Liver (tissue), 3 donors: ENCODE results near the gene ZYX.

Experiments used
- FOXA1 ChIP-seq: IDR thresholded peaks from 2 replicates; pipeline ENCODE4 v1.6.1; 2016; ENCODE audit warnings: antibody characterized with exemption
- HNF4A ChIP-seq, 2 donors: conservative IDR thresholded peaks; 2 replicates each; pipeline ENCODE4 v1.6.1; 2016; ENCODE audit warnings: antibody characterized with exemption in 2 of 2, mild to moderate bottlenecking in 2 of 2
- TF ChIP-seq, protein P1 (sequence below): fragments of 150-350 bp; IDR thresholded peaks from 2 replicates; pipeline ENCODE4 v1.5.1; 2017; ENCODE audit warnings: improper control_type of control experiment, low read depth, low read length; ENCODE audit not compliant: missing input control
- TF ChIP-seq, protein P2 (sequence below): IDR thresholded peaks from 2 replicates; pipeline ENCODE4 v1.6.1; 2016; ENCODE audit warnings: antibody characterized with exemption
- donor health status: healthy.
- donor health status: healthy.

DNA sequence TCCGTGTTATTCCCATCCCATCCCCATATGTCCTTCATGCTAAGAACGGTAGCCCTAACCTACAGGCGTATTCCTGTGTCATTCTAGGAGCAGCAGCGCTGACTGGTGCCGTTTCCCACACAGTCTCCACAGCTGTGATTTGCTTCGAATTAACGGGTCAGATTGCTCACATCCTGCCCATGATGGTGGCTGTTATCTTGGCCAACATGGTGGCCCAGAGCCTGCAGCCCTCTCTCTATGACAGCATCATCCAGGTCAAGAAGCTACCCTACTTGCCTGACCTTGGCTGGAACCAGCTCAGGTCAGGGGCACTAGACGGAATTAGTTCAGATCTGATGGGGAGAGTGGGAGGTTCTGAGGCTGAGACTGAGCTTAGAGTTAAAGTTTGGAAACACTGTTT is 39.3 kb upstream of the ZYX start:
- TF ChIP-seq, protein P1, sequence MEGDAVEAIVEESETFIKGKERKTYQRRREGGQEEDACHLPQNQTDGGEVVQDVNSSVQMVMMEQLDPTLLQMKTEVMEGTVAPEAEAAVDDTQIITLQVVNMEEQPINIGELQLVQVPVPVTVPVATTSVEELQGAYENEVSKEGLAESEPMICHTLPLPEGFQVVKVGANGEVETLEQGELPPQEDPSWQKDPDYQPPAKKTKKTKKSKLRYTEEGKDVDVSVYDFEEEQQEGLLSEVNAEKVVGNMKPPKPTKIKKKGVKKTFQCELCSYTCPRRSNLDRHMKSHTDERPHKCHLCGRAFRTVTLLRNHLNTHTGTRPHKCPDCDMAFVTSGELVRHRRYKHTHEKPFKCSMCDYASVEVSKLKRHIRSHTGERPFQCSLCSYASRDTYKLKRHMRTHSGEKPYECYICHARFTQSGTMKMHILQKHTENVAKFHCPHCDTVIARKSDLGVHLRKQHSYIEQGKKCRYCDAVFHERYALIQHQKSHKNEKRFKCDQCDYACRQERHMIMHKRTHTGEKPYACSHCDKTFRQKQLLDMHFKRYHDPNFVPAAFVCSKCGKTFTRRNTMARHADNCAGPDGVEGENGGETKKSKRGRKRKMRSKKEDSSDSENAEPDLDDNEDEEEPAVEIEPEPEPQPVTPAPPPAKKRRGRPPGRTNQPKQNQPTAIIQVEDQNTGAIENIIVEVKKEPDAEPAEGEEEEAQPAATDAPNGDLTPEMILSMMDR: no peak
- TF ChIP-seq HNF4A (conservative IDR thresholded peaks at IDR 0.05) (no peak), FOXA1 (no peak)
- TF ChIP-seq, protein P2, sequence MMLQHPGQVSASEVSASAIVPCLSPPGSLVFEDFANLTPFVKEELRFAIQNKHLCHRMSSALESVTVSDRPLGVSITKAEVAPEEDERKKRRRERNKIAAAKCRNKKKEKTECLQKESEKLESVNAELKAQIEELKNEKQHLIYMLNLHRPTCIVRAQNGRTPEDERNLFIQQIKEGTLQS: no peak
